Keratinocyte (primary cell): ENCODE data around the gene NCOA4.
"Not testable (repeated sequence)": the region's sequence is repeated elsewhere in the genome, so short reads cannot be mapped to it uniquely, and the experiment has no call there.

Experiments used
- CTCF ChIP-seq, 3 experiments: IDR thresholded peaks in 1 of 3; conservative IDR thresholded peaks in 1 of 3; optimal IDR thresholded peaks in 1 of 3; 2 replicates in 2 of 3; 3 replicates in 1 of 3; pipeline versions ENCODE3 to v1.5.1; 2011; ENCODE audit warnings: low read length in 3 of 3, mild to moderate bottlenecking in 3 of 3, moderate library complexity in 2 of 3, control low read depth in 1 of 3, inconsistent platforms in 1 of 3; ENCODE audit not compliant: insufficient read depth in 2 of 3; ENCODE audit errors: extremely low read depth in 1 of 3
- EZH2 ChIP-seq: IDR thresholded peaks from one replicate; pipeline ENCODE4 v1.6.1; 2012; ENCODE audit warnings: inconsistent platforms, mild to moderate bottlenecking, low read length, moderate library complexity

GRCh38 chr10:45981367-45981766 is 49.1 kb downstream of the NCOA4 start:
- TF ChIP-seq CTCF (optimal IDR thresholded peaks at IDR 0.05 in 1 of 3, IDR thresholded peaks at IDR 0.05 in 1 of 3, conservative IDR thresholded peaks at IDR 0.05 in 1 of 3; ENCODE audit: extremely low read depth in 1 of 3, insufficient read depth in 2 of 3, low read length in 3 of 3); EZH2: not testable (repeated sequence)
